Thoracic aorta (tissue), 2 donors: Measurements from ENCODE around the gene FAM76A. TPM values are rescaled to one million over a fixed set of nuclear protein-coding genes. Genes with fewer than 3 reads are reported as not detected.

Experiments used
- ATAC-seq: fragments of 150-250 bp; one replicate; pipeline ENCODE4 v1.8.0; 2017; ENCODE audit warnings: low read depth; ENCODE audit not compliant: insufficient number of reproducible peaks, low FRiP score
- DNase-seq: peaks from one replicate; pipeline ENCODE4 v3.0.0-alpha.2; 2020; ENCODE audit warnings: low spot score
- H3K27ac ChIP-seq, 2 donors: fragments of 200-600 bp; sonication (generic); 1 replicate in 1 of 2; 2 replicates in 1 of 2; pipeline ENCODE4 v1.5.1; 2016; ENCODE audit warnings: mild to moderate bottlenecking in 2 of 2, moderate library complexity in 2 of 2
- H3K27me3 ChIP-seq: fragments of 200-600 bp; sonication (generic); replicated peaks from 2 replicates; pipeline ENCODE4 v1.6.0; 2016; ENCODE audit warnings: mild to moderate bottlenecking; ENCODE audit not compliant: insufficient read depth
- H3K36me3 ChIP-seq: fragments of 200-600 bp; sonication (generic); one replicate; pipeline ENCODE4 v1.5.1; 2016
- H3K4me1 ChIP-seq, 2 donors: fragments of 200-600 bp; sonication (generic); 1 replicate in 1 of 2; 2 replicates in 1 of 2; pipeline versions ENCODE4 v1.5.1 to v1.6.0; 2016; ENCODE audit warnings: low read depth in 2 of 2, mild to moderate bottlenecking in 1 of 2; ENCODE audit not compliant: control insufficient read depth in 1 of 2
- H3K4me3 ChIP-seq: fragments of 200-600 bp; sonication (generic); 2 replicates; pipeline ENCODE4 v1.5.1; 2016; ENCODE audit warnings: mild to moderate bottlenecking
- H3K9me3 ChIP-seq: fragments of 200-600 bp; sonication (generic); 2 replicates; pipeline ENCODE4 v1.5.1; 2016
- total RNA-seq, 2 donors: library from RNA; depleted of rRNA; stranded (reverse); fragments of >200 nt; gene quantifications; one replicate each; pipeline versions ENCODE4 v1.1.0 to v1.2.3, GENCODE V29; 2016
- TF ChIP-seq, protein P1 (sequence below): fragments of 200-600 bp; sonication (generic); IDR thresholded peaks from one replicate; pipeline ENCODE4 v1.5.1; 2019; ENCODE audit warnings: antibody characterized with exemption

The FAM76A gene
- total RNA-seq, 2 donors from 2014 or later, result 18.0 to 19.0 TPM

- Histone ChIP-seq H3K4me1 (no peaks in the 10 kb centered on the region), H3K36me3 (no peaks in the 10 kb centered on the region), H3K27ac (no peak overlapping the region), H3K9me3 (no peaks in the 10 kb centered on the region), H3K27me3 (no peaks in the 10 kb centered on the region), H3K4me3 (no peak overlapping the region)
- TF ChIP-seq, protein P1, sequence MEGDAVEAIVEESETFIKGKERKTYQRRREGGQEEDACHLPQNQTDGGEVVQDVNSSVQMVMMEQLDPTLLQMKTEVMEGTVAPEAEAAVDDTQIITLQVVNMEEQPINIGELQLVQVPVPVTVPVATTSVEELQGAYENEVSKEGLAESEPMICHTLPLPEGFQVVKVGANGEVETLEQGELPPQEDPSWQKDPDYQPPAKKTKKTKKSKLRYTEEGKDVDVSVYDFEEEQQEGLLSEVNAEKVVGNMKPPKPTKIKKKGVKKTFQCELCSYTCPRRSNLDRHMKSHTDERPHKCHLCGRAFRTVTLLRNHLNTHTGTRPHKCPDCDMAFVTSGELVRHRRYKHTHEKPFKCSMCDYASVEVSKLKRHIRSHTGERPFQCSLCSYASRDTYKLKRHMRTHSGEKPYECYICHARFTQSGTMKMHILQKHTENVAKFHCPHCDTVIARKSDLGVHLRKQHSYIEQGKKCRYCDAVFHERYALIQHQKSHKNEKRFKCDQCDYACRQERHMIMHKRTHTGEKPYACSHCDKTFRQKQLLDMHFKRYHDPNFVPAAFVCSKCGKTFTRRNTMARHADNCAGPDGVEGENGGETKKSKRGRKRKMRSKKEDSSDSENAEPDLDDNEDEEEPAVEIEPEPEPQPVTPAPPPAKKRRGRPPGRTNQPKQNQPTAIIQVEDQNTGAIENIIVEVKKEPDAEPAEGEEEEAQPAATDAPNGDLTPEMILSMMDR, result no peak
- ATAC-seq (no peak), DNase-seq (no peak)
Observed at GRCh38 chr1:27704958-27705357, 20.8 kb upstream of the FAM76A start.

- no peak overlapping the region for H3K4me3 ChIP-seq
- H3K27ac ChIP-seq, result no peak overlapping the region
- no peaks in the 10 kb centered on the region for H3K9me3 ChIP-seq
- H3K36me3 ChIP-seq, result no peaks in the 10 kb centered on the region
- ATAC-seq, result no peak
- no peaks in the 10 kb centered on the region for H3K27me3 ChIP-seq
- TF ChIP-seq, protein P1, result no peak
- no peak for DNase-seq
- no peaks in the 10 kb centered on the region for H3K4me1 ChIP-seq
Observed at GRCh38 chr1:27705545-27705944, 20.2 kb upstream of the FAM76A start.

GRCh38 chr1:27710574-27710973, 15.2 kb upstream of the FAM76A start:
- TF ChIP-seq, protein P1, result no peak
- no peaks in the 10 kb centered on the region for H3K27me3 ChIP-seq

DNA sequence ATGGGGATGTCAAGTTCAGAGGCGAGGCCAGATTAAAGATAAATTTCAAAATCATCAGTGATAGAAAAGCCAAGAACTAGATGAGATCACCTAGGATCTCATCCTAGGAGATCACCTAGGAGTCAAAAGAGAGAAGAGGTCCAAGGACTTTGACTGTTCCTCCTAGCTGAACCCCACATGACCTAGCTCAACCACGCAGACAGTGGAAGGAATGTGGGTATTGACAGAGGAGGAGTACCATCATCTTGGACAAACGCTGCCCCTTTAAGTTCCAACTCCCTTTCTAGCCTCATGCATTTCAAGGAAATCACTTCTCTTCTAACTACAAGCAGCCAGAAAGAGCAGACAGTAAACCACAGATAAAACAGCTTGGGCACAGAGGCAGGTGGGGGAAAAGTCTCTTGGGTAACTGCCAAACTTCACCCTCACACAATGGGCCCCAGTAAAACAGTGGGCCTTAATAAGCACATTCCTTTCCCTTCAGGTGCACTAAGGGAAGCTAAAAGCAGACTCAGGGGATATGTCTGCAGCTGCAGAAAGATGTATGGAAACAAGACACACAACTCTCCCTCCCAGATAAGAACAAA, 12.5 kb upstream of the FAM76A start:
- Histone ChIP-seq H3K27me3 (no peaks in the 10 kb centered on the region), H3K4me3 (no peak overlapping the region), H3K27ac (no peak overlapping the region), H3K4me1 (no peaks in the 10 kb centered on the region), H3K9me3 (no peaks in the 10 kb centered on the region), H3K36me3 (no peaks in the 10 kb centered on the region)
- no peak for DNase-seq
- TF ChIP-seq, protein P1, result no peak
- ATAC-seq, result no peak

More at GRCh38 chr1:27710574-27710973, 15.2 kb upstream of the FAM76A start:
- ATAC-seq (no peak), DNase-seq (no peak)
- Histone ChIP-seq H3K36me3 (no peaks in the 10 kb centered on the region), H3K4me3 (no peak overlapping the region), H3K9me3 (no peaks in the 10 kb centered on the region), H3K4me1 (no peaks in the 10 kb centered on the region), H3K27ac (no peak overlapping the region)

GRCh38 chr1:27713869-27714513, 11.8 kb upstream of the FAM76A start:
- H3K4me1 ChIP-seq, result no peaks in the 10 kb centered on the region
- no peak overlapping the region for H3K27ac ChIP-seq
- H3K36me3 ChIP-seq, result no peaks in the 10 kb centered on the region
- H3K4me3 ChIP-seq, result no peak overlapping the region
- TF ChIP-seq, protein P1, result no peak
- H3K27me3 ChIP-seq, result no peaks in the 10 kb centered on the region
- no peak for ATAC-seq
- DNase-seq, result no peak
- H3K9me3 ChIP-seq, result no peaks in the 10 kb centered on the region
